CD4-positive, alpha-beta memory T cell (primary cell): Measurements from ENCODE around the gene MAK. TPM values are rescaled to one million over a fixed set of nuclear protein-coding genes. Genes with fewer than 3 reads are reported as not detected.
"Not testable (repeated sequence)": the region's sequence is repeated elsewhere in the genome, so short reads cannot be mapped to it uniquely, and the experiment has no call there.

Experiments
- CTCF ChIA-PET: fragments of 350-600 bp; sonication (Branson Sonifier 250); formaldehyde crosslinking; loops from one replicate; lab custom pipeline; 2021; ENCODE audit warnings: inconsistent platforms; ENCODE audit not compliant: partially characterized antibody; lab: Charles Lee
- POLR2A ChIA-PET: fragments of 350-600 bp; sonication (Branson Sonifier 250); formaldehyde crosslinking; loops from one replicate; lab custom pipeline; 2021; ENCODE audit not compliant: partially characterized antibody; lab: Charles Lee
- DNase-seq, 5 donors: peaks; one replicate each; pipeline versions ENCODE4 v3.0.0 to v3.0.0-alpha.2; 2020 to 2022; ENCODE audit warnings: mixed read lengths in 1 of 5
- H3K27ac ChIP-seq: one replicate; pipeline ENCODE4 v1.7.0; 2013; ENCODE audit warnings: low read depth, low read length
- H3K27me3 ChIP-seq: 2 replicates; pipeline ENCODE4 v1.7.0; 2013; ENCODE audit warnings: mild to moderate bottlenecking, low read length, moderate library complexity; ENCODE audit not compliant: insufficient read depth
- H3K36me3 ChIP-seq: 2 replicates; pipeline ENCODE4 v1.7.0; 2013; ENCODE audit warnings: mild to moderate bottlenecking, low read length, moderate library complexity; ENCODE audit not compliant: insufficient read depth
- H3K4me1 ChIP-seq: 2 replicates; pipeline ENCODE4 v1.7.0; 2013; ENCODE audit warnings: mild to moderate bottlenecking, low read length, moderate library complexity; ENCODE audit not compliant: insufficient read depth
- H3K4me3 ChIP-seq, 2 donors: one replicate each; pipeline ENCODE4 v1.7.0; 2013; ENCODE audit warnings: low read length in 2 of 2, mild to moderate bottlenecking in 1 of 2
- H3K9me3 ChIP-seq, 2 donors: one replicate each; pipeline ENCODE4 v1.7.0; 2013; ENCODE audit warnings: low read length in 2 of 2, control low read depth in 1 of 2; ENCODE audit not compliant: control insufficient read depth in 1 of 2
- H3K27ac Mint-ChIP-seq, 7 donors: one replicate each; pipeline ENCODE4 v1.8.0; 2020 to 2021; ENCODE audit warnings: mixed read lengths in 7 of 7, mild to moderate bottlenecking in 6 of 7, inconsistent platforms in 3 of 7, moderate library complexity in 3 of 7
- H3K27me3 Mint-ChIP-seq, 2 donors: one replicate each; pipeline ENCODE4 v1.8.0; 2020 to 2021; ENCODE audit warnings: mixed read lengths in 2 of 2
- H3K36me3 Mint-ChIP-seq, 2 donors: one replicate each; pipeline ENCODE4 v1.8.0; 2020 to 2021; ENCODE audit warnings: mixed read lengths in 2 of 2, inconsistent platforms in 1 of 2, mild to moderate bottlenecking in 1 of 2
- H3K4me1 Mint-ChIP-seq, 4 donors: one replicate each; pipeline ENCODE4 v1.8.0; 2020 to 2021; ENCODE audit warnings: mixed read lengths in 4 of 4, mild to moderate bottlenecking in 1 of 4
- H3K4me3 Mint-ChIP-seq, 8 donors: one replicate each; pipeline ENCODE4 v1.8.0; 2020 to 2021; ENCODE audit warnings: mixed read lengths in 8 of 8, mild to moderate bottlenecking in 7 of 8, moderate library complexity in 6 of 8, inconsistent platforms in 3 of 8
- H3K9me3 Mint-ChIP-seq, 8 donors: one replicate each; pipeline ENCODE4 v1.8.0; 2020 to 2021; ENCODE audit warnings: mixed read lengths in 8 of 8, mild to moderate bottlenecking in 5 of 8, inconsistent platforms in 3 of 8, moderate library complexity in 1 of 8
- intact Hi-C: fragments of 100-400 bp; cut with micrococcal nuclease; formaldehyde crosslinking; loops from one replicate; pipeline ENCODE4 v1.15.1; 2023
- polyA plus RNA-seq, 2 donors: library from polyadenylated mRNA; unstranded; fragments of 300-500 nt; fragmentation: Illumina TruSeq; gene quantifications; one replicate each; pipeline ENCODE4 v1.2.3, GENCODE V29; 2021
- total RNA-seq, 2 experiments: library from RNA; stranded (reverse); gene quantifications; one replicate each; pipeline ENCODE4 v1.2.3, GENCODE V29; 2021

The MAK gene
- total and polyA plus RNA-seq, 4 experiments from 2014 or later = 0.14 TPM; not detected in 3

- H3K4me3 ChIP-seq, intact Hi-C loops, H3K27me3 Mint-ChIP-seq, H3K36me3 Mint-ChIP-seq, H3K9me3 ChIP-seq, H3K4me3 Mint-ChIP-seq, POLR2A ChIA-PET, H3K27ac Mint-ChIP-seq, H3K27me3 ChIP-seq, H3K9me3 Mint-ChIP-seq, H3K36me3 ChIP-seq, H3K4me1 Mint-ChIP-seq, H3K27ac ChIP-seq, H3K4me1 ChIP-seq, DNase-seq: not testable (repeated sequence)
- CTCF ChIA-PET = interaction anchor here (0.8 kb wide), 1 partner anchor 11 kb away, joined by 3 read pairs; no protein-coding TSS in a partner anchor
Measured at GRCh38 chr6:10814176-10814575, 24.2 kb downstream of the MAK start.

GRCh38 chr6:10809098-10809497 lies 29.2 kb downstream of the MAK start:
- no peaks in the 10 kb centered on the region for H3K4me1 ChIP-seq
- no peak overlapping the region for H3K4me3 ChIP-seq
- Mint-ChIP-seq H3K27me3 (no peaks in the 10 kb centered on the region), H3K27ac (no peak overlapping the region), H3K4me3 (no peak overlapping the region), H3K36me3 (peaks cover 2 to 13% of the 10 kb centered on the region in 2 donors), H3K9me3 (no peaks in the 10 kb centered on the region), H3K4me1 (no peaks in the 10 kb centered on the region)
- intact Hi-C loops = loop anchor here (10.0 kb wide), 1 partner anchor 114 kb away; the partner anchor contains the start of genes C6orf52 and PAK1IP1
- CTCF ChIA-PET = interaction anchor here (1.2 kb wide), 1 partner anchor 12 kb away, joined by 3 read pairs; no protein-coding TSS in a partner anchor
- H3K27ac ChIP-seq = no peak overlapping the region
- POLR2A ChIA-PET = no interaction called here
- no peaks in the 10 kb centered on the region for H3K36me3 ChIP-seq
- no peak for DNase-seq
- no peaks in the 10 kb centered on the region for H3K27me3 ChIP-seq
- no peaks in the 10 kb centered on the region for H3K9me3 ChIP-seq

- Mint-ChIP-seq H3K4me1 (no peaks in the 10 kb centered on the region), H3K9me3 (no peaks in the 10 kb centered on the region), H3K27me3 (no peaks in the 10 kb centered on the region), H3K36me3 (peaks cover 2 to 13% of the 10 kb centered on the region in 2 donors), H3K4me3 (no peak overlapping the region), H3K27ac (no peak overlapping the region)
- no peak for DNase-seq
- ChIA-PET POLR2A (no interaction called here), CTCF (no interaction called here)
- intact Hi-C loops = loop anchor here (10.0 kb wide), 1 partner anchor 114 kb away; the partner anchor contains the start of genes C6orf52 and PAK1IP1
- H3K9me3 ChIP-seq = no peaks in the 10 kb centered on the region
- no peaks in the 10 kb centered on the region for H3K4me1 ChIP-seq
- no peak overlapping the region for H3K27ac ChIP-seq
- no peak overlapping the region for H3K4me3 ChIP-seq
- H3K27me3 ChIP-seq = no peaks in the 10 kb centered on the region
- no peaks in the 10 kb centered on the region for H3K36me3 ChIP-seq
Measured at GRCh38 chr6:10808376-10808775, 30.0 kb downstream of the MAK start.

- Histone ChIP-seq H3K36me3 (no peaks in the 10 kb centered on the region), H3K27me3 (no peaks in the 10 kb centered on the region), H3K9me3 (no peaks in the 10 kb centered on the region), H3K27ac (no peak overlapping the region), H3K4me3 (no peak overlapping the region), H3K4me1 (no peaks in the 10 kb centered on the region)
- Mint-ChIP-seq H3K27ac (no peak overlapping the region), H3K4me1 (no peaks in the 10 kb centered on the region), H3K36me3 (peaks cover 0 to 3% of the 10 kb centered on the region in 2 donors), H3K9me3 (no peaks in the 10 kb centered on the region), H3K27me3 (no peaks in the 10 kb centered on the region), H3K4me3 (no peak overlapping the region)
- ChIA-PET POLR2A (no interaction called here), CTCF (interaction anchor here (0.6 to 3.7 kb wide), 18 partner anchors 8 to 336 kb away, joined by 3 to 117 read pairs (median 3); partner anchors contain the start of genes SYCP2L and TMEM14B)
- peak in 4 of 5 donors; percentile 43 to 60 (median 54) for DNase-seq
- intact Hi-C loops = loop anchor here (1.0 to 10.0 kb wide), 5 partner anchors 78 to 1819 kb away; partner anchors contain the start of genes C6orf52, PAK1IP1 and TMEM14C
Measured at GRCh38 chr6:10801224-10801848, 37.0 kb downstream of the MAK start.

GRCh38 chr6:10800810-10801209 lies 37.5 kb downstream of the MAK start:
- Mint-ChIP-seq H3K9me3 (no peaks in the 10 kb centered on the region), H3K27ac (peak overlapping the region in 1 of 7 donors; percentile 57), H3K4me1 (no peaks in the 10 kb centered on the region), H3K36me3 (peaks cover 0 to 2% of the 10 kb centered on the region in 2 donors), H3K4me3 (no peak overlapping the region), H3K27me3 (no peaks in the 10 kb centered on the region)
- intact Hi-C loops = loop anchor here (1.0 to 10.0 kb wide), 5 partner anchors 78 to 1819 kb away; partner anchors contain the start of genes C6orf52, PAK1IP1 and TMEM14C
- no peaks in the 10 kb centered on the region for H3K9me3 ChIP-seq
- H3K36me3 ChIP-seq = no peaks in the 10 kb centered on the region
- H3K4me3 ChIP-seq = no peak overlapping the region
- CTCF ChIA-PET = interaction anchor here (0.6 to 3.7 kb wide), 13 partner anchors 8 to 322 kb away, joined by 3 to 117 read pairs (median 3); partner anchors contain the start of gene SYCP2L
- no peak for DNase-seq
- POLR2A ChIA-PET = no interaction called here
- no peaks in the 10 kb centered on the region for H3K4me1 ChIP-seq
- H3K27ac ChIP-seq = no peak overlapping the region
- H3K27me3 ChIP-seq = no peaks in the 10 kb centered on the region

GRCh38 chr6:10794239-10794638 lies 44.1 kb downstream of the MAK start:
- no peak overlapping the region for H3K27ac ChIP-seq
- no peaks in the 10 kb centered on the region for H3K9me3 ChIP-seq
- intact Hi-C loops = no loop called here
- no peak overlapping the region for H3K4me3 Mint-ChIP-seq
- ChIA-PET CTCF (interaction anchor here (0.9 to 2.6 kb wide), 2 partner anchors 9 to 316 kb away, joined by 3 to 9 read pairs; no protein-coding TSS in a partner anchor), POLR2A (no interaction called here)
- H3K4me1 Mint-ChIP-seq = no peaks in the 10 kb centered on the region
- no peaks in the 10 kb centered on the region for H3K27me3 Mint-ChIP-seq
- no peak for DNase-seq
- H3K36me3 Mint-ChIP-seq = peaks cover 5 to 19% of the 10 kb centered on the region in 2 donors
- no peaks in the 10 kb centered on the region for H3K9me3 Mint-ChIP-seq
- no peaks in the 10 kb centered on the region for H3K27me3 ChIP-seq
- H3K27ac Mint-ChIP-seq = peak overlapping the region in 1 of 7 donors; percentile 6
- no peaks in the 10 kb centered on the region for H3K36me3 ChIP-seq
- H3K4me3 ChIP-seq = no peak overlapping the region
- H3K4me1 ChIP-seq = no peaks in the 10 kb centered on the region

GRCh38 chr6:10793695-10794094 lies 44.6 kb downstream of the MAK start:
- Mint-ChIP-seq H3K36me3 (peaks cover 10 to 21% of the 10 kb centered on the region in 2 donors), H3K9me3 (no peaks in the 10 kb centered on the region), H3K4me3 (no peak overlapping the region), H3K27me3 (no peaks in the 10 kb centered on the region), H3K4me1 (no peaks in the 10 kb centered on the region), H3K27ac (no peak overlapping the region)
- Histone ChIP-seq H3K36me3 (no peaks in the 10 kb centered on the region), H3K9me3 (no peaks in the 10 kb centered on the region), H3K27ac (no peak overlapping the region), H3K27me3 (no peaks in the 10 kb centered on the region), H3K4me1 (no peaks in the 10 kb centered on the region), H3K4me3 (no peak overlapping the region)
- no peak for DNase-seq
- ChIA-PET POLR2A (no interaction called here), CTCF (interaction anchor here (1.0 to 2.6 kb wide), 3 partner anchors 9 to 315 kb away, joined by 4 to 9 read pairs (median 7); no protein-coding TSS in a partner anchor)
- intact Hi-C loops = no loop called here
